ENCODE results near the gene NRDE2.

- TF ChIP-seq EZH2 (optimal IDR thresholded peaks at IDR 0.05; ENCODE audit: low read depth, low read length) = no peak
- TF ChIP-seq CTCF (IDR thresholded peaks at IDR 0.05; ENCODE audit: low read length) = no peak
- no peak for TF ChIP-seq EZH2phosphoT487 (IDR thresholded peaks at IDR 0.05; ENCODE audit: low read length)
Observed at GRCh38 chr14:90255871-90256270, 75.9 kb downstream of the NRDE2 start.

All from MM.1S (cell line).